Karpas-422 (cell line): Measurements from ENCODE around the gene FMNL2. TPM values are rescaled to one million over a fixed set of nuclear protein-coding genes. Genes with fewer than 3 reads are reported as not detected.

Experiments used
- DNase-seq: peaks from one replicate; pipeline ENCODE4 v3.0.0-alpha.2; 2015
- H2AFZ ChIP-seq: fragments of 200-600 bp; sonication (generic); 2 replicates; pipeline ENCODE4 v1.6.1; 2014; ENCODE audit warnings: antibody characterized with exemption, low read length, mixed read lengths
- H3K27ac ChIP-seq: fragments of 200-600 bp; sonication (generic); 2 replicates; pipeline ENCODE4 v1.5.1; 2014; ENCODE audit warnings: mild to moderate bottlenecking, low read length, moderate library complexity
- H3K27me3 ChIP-seq: fragments of 200-600 bp; sonication (generic); 2 replicates; pipeline ENCODE4 v1.6.1; 2014; ENCODE audit warnings: low read length, mixed read lengths
- H3K36me3 ChIP-seq: fragments of 200-600 bp; sonication (generic); 2 replicates; pipeline ENCODE4 v1.6.1; 2014; ENCODE audit warnings: low read length, mixed read lengths; ENCODE audit not compliant: insufficient read depth
- H3K4me1 ChIP-seq: fragments of 200-600 bp; sonication (generic); 2 replicates; pipeline ENCODE4 v1.6.1; 2014; ENCODE audit warnings: mild to moderate bottlenecking, low read length, mixed read lengths
- H3K4me2 ChIP-seq: fragments of 200-600 bp; sonication (generic); 2 replicates; pipeline ENCODE4 v1.6.1; 2014; ENCODE audit warnings: low read length, low read depth, mild to moderate bottlenecking; ENCODE audit not compliant: poor library complexity, severe bottlenecking
- H3K4me3 ChIP-seq: fragments of 200-600 bp; sonication (generic); 2 replicates; pipeline ENCODE4 v1.5.1; 2014; ENCODE audit warnings: mild to moderate bottlenecking, antibody characterized with exemption, low read length, mixed read lengths
- H3K79me2 ChIP-seq: fragments of 200-600 bp; sonication (generic); 2 replicates; pipeline ENCODE4 v1.6.1; 2014; ENCODE audit warnings: mild to moderate bottlenecking, low read length, mixed read lengths
- H3K9ac ChIP-seq: fragments of 200-600 bp; sonication (generic); 2 replicates; pipeline ENCODE4 v1.6.0; 2014; ENCODE audit warnings: low read length
- H3K9me2 ChIP-seq: fragments of 200-600 bp; sonication (generic), shearing (Covaris generic); replicated peaks from 2 replicates; pipeline ENCODE4 v1.6.0; 2014; ENCODE audit warnings: mild to moderate bottlenecking, low read length, moderate library complexity; ENCODE audit not compliant: insufficient read depth
- H3K9me3 ChIP-seq: fragments of 300-700, 200-600 bp; sonication (generic); 2 replicates; pipeline ENCODE4 v1.6.1; 2014; ENCODE audit warnings: low read length, mixed read lengths
- H4K20me1 ChIP-seq: fragments of 200-600 bp; sonication (generic); 2 replicates; pipeline ENCODE4 v1.6.1; 2014; ENCODE audit warnings: mild to moderate bottlenecking, antibody characterized with exemption, low read length, low read depth; ENCODE audit not compliant: insufficient read depth
- total RNA-seq: library from RNA; depleted of rRNA; stranded (reverse); fragments of >200 nt; shearing (Covaris generic); gene quantifications from 2 replicates; pipeline ENCODE4 v1.2.3, GENCODE V29; 2014; ENCODE audit warnings: low replicate concordance

Gene FMNL2
- total RNA-seq, 1 experiment from 2014 or later = 3.2 TPM

GRCh38 chr2:152420936-152421335 is 86.0 kb downstream of the FMNL2 start:
- Histone ChIP-seq H3K4me1 (no peaks in the 10 kb centered on the region), H3K9me3 (no peaks in the 10 kb centered on the region), H3K4me2 (no peak overlapping the region), H3K9me2 (no peaks in the 10 kb centered on the region), H3K27me3 (no peaks in the 10 kb centered on the region), H2AFZ (no peak overlapping the region), H3K4me3 (no peak overlapping the region), H3K36me3 (no peaks in the 10 kb centered on the region), H3K9ac (no peak overlapping the region), H4K20me1 (no peaks in the 10 kb centered on the region), H3K27ac (no peak overlapping the region), H3K79me2 (no peaks in the 10 kb centered on the region)
- DNase-seq = no peak

GRCh38 chr2:152421521-152422370 is 86.8 kb downstream of the FMNL2 start:
- no peaks in the 10 kb centered on the region for H3K4me1 ChIP-seq
- no peak overlapping the region for H3K27ac ChIP-seq
- H3K27me3 ChIP-seq = no peaks in the 10 kb centered on the region
- no peak overlapping the region for H3K4me3 ChIP-seq
- H3K9me3 ChIP-seq = no peaks in the 10 kb centered on the region
- H2AFZ ChIP-seq = no peak overlapping the region
- no peak overlapping the region for H3K9ac ChIP-seq
- no peak overlapping the region for H3K4me2 ChIP-seq
- no peaks in the 10 kb centered on the region for H3K9me2 ChIP-seq
- no peaks in the 10 kb centered on the region for H4K20me1 ChIP-seq
- H3K79me2 ChIP-seq = no peaks in the 10 kb centered on the region
- no peak for DNase-seq
- H3K36me3 ChIP-seq = no peaks in the 10 kb centered on the region

GRCh38 chr2:152423684-152424083 is 88.7 kb downstream of the FMNL2 start:
- Histone ChIP-seq H2AFZ (no peak overlapping the region), H3K27ac (no peak overlapping the region), H3K36me3 (no peaks in the 10 kb centered on the region), H4K20me1 (no peaks in the 10 kb centered on the region), H3K9ac (no peak overlapping the region), H3K9me3 (no peaks in the 10 kb centered on the region), H3K4me2 (no peak overlapping the region), H3K9me2 (no peaks in the 10 kb centered on the region), H3K4me1 (no peaks in the 10 kb centered on the region), H3K4me3 (no peak overlapping the region), H3K27me3 (no peaks in the 10 kb centered on the region), H3K79me2 (no peaks in the 10 kb centered on the region)
- no peak for DNase-seq

DNA sequence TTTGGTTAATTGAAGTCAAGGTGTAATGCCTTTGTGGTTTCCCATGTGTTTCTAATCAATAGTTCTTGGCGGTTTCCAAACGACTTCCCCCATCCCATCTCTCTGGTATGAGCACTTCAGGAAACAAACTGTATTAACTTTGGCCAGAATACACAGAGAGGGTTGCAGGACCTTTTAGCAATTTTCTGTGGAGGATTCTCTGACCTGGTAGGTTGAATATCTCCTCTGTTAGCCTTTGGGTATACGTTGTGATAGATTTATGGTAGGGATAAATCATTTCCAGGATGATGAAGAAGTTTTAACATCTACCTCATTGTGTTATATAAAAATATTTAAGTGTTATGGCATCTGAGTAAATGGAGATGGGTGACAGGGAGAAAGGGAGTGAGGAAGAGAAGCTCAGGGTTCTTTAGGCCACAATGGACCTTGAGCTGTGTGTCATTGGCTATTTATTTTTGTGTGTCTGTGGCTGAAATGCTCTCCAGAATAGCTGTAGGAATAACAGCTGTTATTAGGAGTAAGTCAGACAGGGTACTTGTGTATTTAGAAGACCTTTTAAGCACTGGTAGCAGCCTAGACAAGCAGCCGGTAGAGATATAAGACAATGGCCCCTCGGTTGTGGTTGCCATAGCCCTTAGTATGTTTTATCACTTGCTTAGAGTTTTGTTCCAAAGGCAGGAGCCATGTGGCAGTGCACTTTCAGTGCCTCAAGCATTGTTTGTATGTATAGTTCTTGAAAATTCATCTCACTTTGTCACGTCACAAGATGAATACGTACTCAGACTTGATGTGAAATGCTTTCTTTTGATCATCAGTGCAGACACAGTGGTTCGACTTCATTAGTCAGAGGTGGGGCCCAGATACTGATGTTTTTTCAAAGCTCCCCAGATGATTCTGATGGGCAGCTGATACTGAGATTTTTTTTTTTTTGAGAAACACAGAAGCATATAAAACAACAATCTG is 91.1 kb downstream of the FMNL2 start:
- no peak overlapping the region for H3K4me3 ChIP-seq
- H3K9ac ChIP-seq = no peak overlapping the region
- no peak overlapping the region for H3K27ac ChIP-seq
- H3K4me1 ChIP-seq = no peaks in the 10 kb centered on the region
- peak; percentile 17 for DNase-seq
- H4K20me1 ChIP-seq = no peaks in the 10 kb centered on the region
- no peak overlapping the region for H2AFZ ChIP-seq
- no peaks in the 10 kb centered on the region for H3K36me3 ChIP-seq
- H3K9me2 ChIP-seq = no peaks in the 10 kb centered on the region
- no peaks in the 10 kb centered on the region for H3K27me3 ChIP-seq
- no peaks in the 10 kb centered on the region for H3K79me2 ChIP-seq
- no peaks in the 10 kb centered on the region for H3K9me3 ChIP-seq
- no peak overlapping the region for H3K4me2 ChIP-seq

GRCh38 chr2:152426801-152427200 is 91.8 kb downstream of the FMNL2 start:
- Histone ChIP-seq H3K4me1 (no peaks in the 10 kb centered on the region), H3K27ac (no peak overlapping the region), H3K4me3 (no peak overlapping the region), H3K79me2 (no peaks in the 10 kb centered on the region), H2AFZ (no peak overlapping the region), H3K9me2 (no peaks in the 10 kb centered on the region), H3K4me2 (no peak overlapping the region), H4K20me1 (no peaks in the 10 kb centered on the region), H3K9ac (no peak overlapping the region), H3K9me3 (no peaks in the 10 kb centered on the region), H3K27me3 (no peaks in the 10 kb centered on the region), H3K36me3 (no peaks in the 10 kb centered on the region)
- DNase-seq = peak; percentile 2

DNA sequence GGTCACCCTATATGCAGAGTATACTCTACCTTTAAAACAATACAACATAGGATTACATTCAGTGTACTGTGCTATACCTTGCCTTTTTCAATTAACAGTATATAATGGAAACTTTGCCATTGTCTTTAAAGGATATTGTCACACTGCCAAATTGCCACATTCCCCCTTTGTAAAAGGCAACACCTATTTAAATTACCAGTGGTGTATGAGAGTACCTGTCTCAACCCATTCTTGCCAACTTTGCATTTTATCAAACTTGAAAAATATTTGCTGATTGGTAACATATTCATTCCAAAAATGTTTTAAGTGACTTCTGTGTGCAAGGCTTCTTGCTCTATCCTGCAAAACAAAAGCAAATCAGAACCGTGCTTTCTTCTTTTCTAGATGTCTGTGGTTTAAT is 92.9 kb downstream of the FMNL2 start:
- Histone ChIP-seq H3K79me2 (no peaks in the 10 kb centered on the region), H2AFZ (no peak overlapping the region)

GRCh38 chr2:152428800-152429582 is 94.0 kb downstream of the FMNL2 start:
- H3K9me3 ChIP-seq = no peaks in the 10 kb centered on the region
- no peak overlapping the region for H3K9ac ChIP-seq
- no peaks in the 10 kb centered on the region for H3K9me2 ChIP-seq
- no peak overlapping the region for H3K27ac ChIP-seq
- H3K79me2 ChIP-seq = no peaks in the 10 kb centered on the region
- H3K36me3 ChIP-seq = no peaks in the 10 kb centered on the region
- H3K4me1 ChIP-seq = no peaks in the 10 kb centered on the region
- H3K27me3 ChIP-seq = no peaks in the 10 kb centered on the region
- peak; percentile 11 for DNase-seq
- H4K20me1 ChIP-seq = no peaks in the 10 kb centered on the region
- H3K4me3 ChIP-seq = no peak overlapping the region
- no peak overlapping the region for H3K4me2 ChIP-seq
- no peak overlapping the region for H2AFZ ChIP-seq

More for the DNA sequence above, 92.9 kb downstream of the FMNL2 start:
- Histone ChIP-seq H3K36me3 (no peaks in the 10 kb centered on the region), H3K27ac (no peak overlapping the region), H3K9ac (no peak overlapping the region), H3K27me3 (no peaks in the 10 kb centered on the region), H3K9me3 (no peaks in the 10 kb centered on the region), H4K20me1 (no peaks in the 10 kb centered on the region), H3K9me2 (no peaks in the 10 kb centered on the region), H3K4me2 (no peak overlapping the region), H3K4me3 (no peak overlapping the region), H3K4me1 (no peaks in the 10 kb centered on the region)
- DNase-seq = peak; percentile 26
